Lung (tissue), 12 donors: Measurements from ENCODE around the gene PTPRD. TPM values are rescaled to one million over a fixed set of nuclear protein-coding genes. Genes with fewer than 3 reads are reported as not detected.

ENCODE experiments used
- ATAC-seq: fragments of 200-7000 bp; cut with Tn5 transposase; one replicate; pipeline ENCODE4 v1.9.1; 2020; ENCODE audit warnings: moderate number of reproducible peaks; ENCODE audit not compliant: insufficient read depth, low FRiP score
- DNase-seq, 3 donors: peaks; one replicate each; pipeline ENCODE4 v3.0.0-alpha.2; 2013 to 2017
- H3K27ac ChIP-seq, 2 donors: one replicate each; pipeline ENCODE4 v1.5.1; 2013; ENCODE audit warnings: mild to moderate bottlenecking in 2 of 2, moderate library complexity in 2 of 2, control low read depth in 1 of 2, inconsistent platforms in 1 of 2, low read depth in 1 of 2, low read length in 1 of 2
- H3K27me3 ChIP-seq, 3 donors: one replicate each; pipeline ENCODE4 v1.5.1; 2013; ENCODE audit warnings: low read length in 2 of 3; ENCODE audit not compliant: control insufficient read depth in 3 of 3, insufficient read depth in 3 of 3
- H3K36me3 ChIP-seq, 4 donors: one replicate each; pipeline ENCODE4 v1.5.1; 2013; ENCODE audit warnings: low read length in 4 of 4, mild to moderate bottlenecking in 1 of 4, moderate library complexity in 1 of 4; ENCODE audit not compliant: control insufficient read depth in 4 of 4, insufficient read depth in 4 of 4
- H3K4me1 ChIP-seq, 5 donors: one replicate each; pipeline ENCODE4 v1.5.1; 2013; ENCODE audit warnings: low read length in 5 of 5, mild to moderate bottlenecking in 2 of 5, moderate library complexity in 1 of 5; ENCODE audit not compliant: control insufficient read depth in 5 of 5, insufficient read depth in 5 of 5
- H3K4me3 ChIP-seq: one replicate; pipeline ENCODE4 v1.5.1; 2013; ENCODE audit warnings: mild to moderate bottlenecking, control low read depth, moderate library complexity
- H3K9ac ChIP-seq, 2 donors: one replicate each; pipeline ENCODE4 v1.5.1; 2013; ENCODE audit warnings: low read length in 2 of 2, control low read depth in 1 of 2; ENCODE audit not compliant: insufficient read depth in 1 of 2
- H3K9me3 ChIP-seq, 4 donors: one replicate each; pipeline ENCODE4 v1.5.1; 2013; ENCODE audit warnings: low read length in 3 of 4, mild to moderate bottlenecking in 1 of 4, moderate library complexity in 1 of 4; ENCODE audit not compliant: control insufficient read depth in 4 of 4, insufficient read depth in 3 of 4
- CTCF ChIP-seq: IDR thresholded peaks from 2 replicates; pipeline ENCODE4 v1.5.1; 2012; ENCODE audit warnings: mild to moderate bottlenecking; ENCODE audit errors: control extremely low read depth, extremely low read depth
- WGBS, 2 donors: extraction: QIAGEN DNeasy Blood & Tissue Kit; methylation state at CpG; one replicate each; pipeline ENCODE4 v1.1.7; 2013; 5-methylcytosine and 5-hydroxymethylcytosine counted together
- polyA plus RNA-seq, 2 donors: library from polyadenylated mRNA; stranded (reverse); fragments of 200-250 nt; gene quantifications; one replicate each; pipeline ENCODE4 v1.2.1, GENCODE V29; 2013
- total RNA-seq, 2 donors: library from RNA; depleted of rRNA in 1 of 2; stranded (reverse); fragments of >200 nt in 1 of 2; gene quantifications; one replicate each; pipeline ENCODE4 v1.2.1, GENCODE V29; 2014 to 2021
- donor health status: control.
- donor health status: control.
- donor health status: Bipolar disorder and iron deficiency.
- donor health status: healthy.
- donor health status: DM: yes; HTN: yes; CAD: no.

Gene PTPRD
- total and polyA plus RNA-seq, 4 donors = 1.9 to 145 (median 13.7) TPM

DNA sequence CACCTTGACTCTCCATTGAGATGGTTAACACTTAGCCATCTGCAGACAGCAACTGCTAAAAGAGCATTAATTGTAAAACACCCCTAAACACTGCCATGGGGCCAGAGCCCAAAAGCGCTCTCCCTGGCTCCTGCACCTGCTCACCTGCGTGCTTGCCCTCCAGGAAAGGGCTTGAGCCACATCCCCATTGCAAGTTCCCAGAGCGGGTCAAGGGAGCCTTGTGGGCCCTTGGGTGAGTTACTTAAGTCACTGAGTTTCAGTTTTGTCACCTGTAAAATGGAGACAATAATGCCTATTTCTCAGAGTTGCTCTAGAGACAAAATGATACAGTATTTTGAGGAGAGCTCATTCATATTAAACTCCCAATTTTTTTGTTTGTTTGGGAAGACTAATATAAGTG is 967.8 kb downstream of the PTPRD start:
- DNase-seq (no peak), ATAC-seq (no peak)
- H3K4me1 ChIP-seq = no peaks in the 10 kb centered on the region
- H3K9ac ChIP-seq = no peak overlapping the region
- WGBS, 2 donors = 93% methylated on average over 3 of the region's 3 CpGs
- no peak overlapping the region for H3K4me3 ChIP-seq
- H3K27me3 ChIP-seq = no peaks in the 10 kb centered on the region
- no peak for TF ChIP-seq CTCF
- H3K36me3 ChIP-seq = no peaks in the 10 kb centered on the region
- no peaks in the 10 kb centered on the region for H3K9me3 ChIP-seq
- H3K27ac ChIP-seq = no peak overlapping the region

- DNase-seq (no peak), ATAC-seq (no peak)
- Histone ChIP-seq H3K4me3 (no peak overlapping the region), H3K27me3 (no peaks in the 10 kb centered on the region), H3K27ac (no peak overlapping the region), H3K36me3 (no peaks in the 10 kb centered on the region), H3K9me3 (no peaks in the 10 kb centered on the region), H3K4me1 (no peaks in the 10 kb centered on the region), H3K9ac (no peak overlapping the region)
- no peak for TF ChIP-seq CTCF
- WGBS, 2 donors = 87 to 93% methylated on average over 2 of the region's 2 CpGs
Measured at GRCh38 chr9:9631284-9631683, 981.5 kb downstream of the PTPRD start.

- Histone ChIP-seq H3K4me1 (no peaks in the 10 kb centered on the region), H3K4me3 (no peak overlapping the region)
Measured at GRCh38 chr9:9625248-9625647, 987.6 kb downstream of the PTPRD start.

More at GRCh38 chr9:9625248-9625647, 987.6 kb downstream of the PTPRD start:
- Histone ChIP-seq H3K36me3 (no peaks in the 10 kb centered on the region), H3K27ac (no peak overlapping the region), H3K27me3 (no peaks in the 10 kb centered on the region), H3K9ac (no peak overlapping the region), H3K9me3 (no peaks in the 10 kb centered on the region)
- DNase-seq (no peak), ATAC-seq (no peak)
- WGBS, 2 donors = 92 to 94% methylated on average over 5 of the region's 5 CpGs
- TF ChIP-seq CTCF = no peak
